GM03348 (cell line): ENCODE results near the gene GIMAP6.
"Not testable (repeated sequence)": the region's sequence is repeated elsewhere in the genome, so short reads cannot be mapped to it uniquely, and the experiment has no call there.

ENCODE experiments used
- DNase-seq: peaks from one replicate; pipeline ENCODE4 v3.0.0; 2012; ENCODE audit warnings: low spot score

The GIMAP6 gene

DNA sequence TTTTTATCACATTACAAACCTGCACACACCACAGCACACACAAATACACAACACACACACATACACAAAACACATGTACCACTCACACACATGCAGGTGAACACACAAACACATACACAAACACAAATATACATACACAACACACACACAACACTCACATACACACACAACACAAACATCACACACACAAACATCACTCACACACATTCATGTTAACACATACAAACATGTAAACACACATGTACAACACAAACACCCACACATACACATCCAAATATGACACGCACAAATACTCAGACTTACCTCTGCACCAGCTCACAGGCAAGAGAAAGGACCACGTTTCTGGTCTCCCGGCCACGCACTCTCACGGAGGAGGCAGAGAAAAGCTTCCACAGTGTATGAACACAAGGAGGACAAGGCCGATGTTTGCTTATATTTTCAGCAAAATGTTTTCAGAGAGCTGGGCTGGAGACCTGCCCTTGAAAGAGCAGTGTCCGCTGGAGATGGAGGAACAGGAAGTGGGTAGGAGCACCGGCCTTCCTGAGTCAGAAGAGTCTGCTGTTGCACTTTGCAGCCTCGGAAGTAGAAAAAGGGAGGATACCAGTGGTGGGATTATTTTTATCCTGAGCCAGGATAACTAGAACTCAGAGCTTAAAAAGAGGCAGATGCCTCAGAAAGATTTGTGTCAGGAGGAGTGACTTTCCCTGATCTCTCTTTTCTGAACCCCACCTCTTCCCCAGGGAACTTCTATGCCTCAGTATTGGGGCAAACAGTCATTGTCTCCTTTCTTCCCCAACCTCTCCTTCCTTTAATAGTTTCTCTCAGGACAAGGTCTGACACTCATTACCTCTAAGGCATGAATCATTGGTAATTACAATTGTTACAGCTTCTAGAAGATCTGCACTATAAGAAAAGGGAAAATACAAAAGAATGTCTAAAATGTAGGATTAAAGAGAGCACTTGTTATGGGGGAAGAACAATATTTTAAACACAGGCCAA is at the start of gene GIMAP6:
TSS of gene GIMAP6 (minus strand) at position 520 of the 999 bp plus-strand sequence. CDS start 2,243 bp downstream, outside the sequence.
- no peak for DNase-seq

DNA sequence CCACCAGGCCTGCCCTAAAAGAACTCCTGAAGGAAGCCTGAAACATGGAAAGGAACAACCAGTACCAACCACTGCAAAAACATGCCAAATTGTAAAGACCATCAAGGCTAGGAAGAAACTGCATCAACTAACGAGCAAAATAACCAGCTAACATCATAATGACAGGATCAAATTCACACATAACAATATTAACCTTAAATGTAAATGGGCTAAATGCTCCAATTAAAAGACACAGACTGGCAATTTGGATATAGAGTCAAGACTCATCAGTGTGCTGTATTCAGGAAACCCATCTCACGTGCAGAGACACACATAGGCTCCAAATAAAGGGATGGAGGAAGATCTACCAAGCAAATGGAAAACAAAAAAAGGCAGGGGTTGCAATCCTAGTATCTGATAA is 48.2 kb upstream of the GIMAP6 start:
- DNase-seq, result not testable (repeated sequence)

DNA sequence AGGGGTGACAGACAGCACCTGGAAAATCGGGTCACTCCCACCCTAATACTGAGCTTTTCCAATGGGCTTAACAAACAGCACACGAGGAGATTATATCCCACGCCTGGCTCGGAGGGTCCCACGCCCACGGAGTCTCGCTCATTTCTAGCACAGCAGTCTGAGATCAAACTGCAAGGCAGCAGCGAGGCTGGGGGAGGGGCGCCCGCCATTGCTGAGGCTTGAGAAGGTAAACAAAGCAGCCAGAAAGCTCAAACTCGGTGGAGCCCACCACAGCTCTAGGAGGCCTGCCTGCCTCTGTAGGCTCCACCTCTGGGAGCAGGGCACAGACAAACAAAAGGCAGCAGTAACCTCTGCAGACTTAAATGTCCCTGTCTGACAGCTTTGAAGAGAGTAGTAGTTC is 46.4 kb upstream of the GIMAP6 start:
- not testable (repeated sequence) for DNase-seq

DNA sequence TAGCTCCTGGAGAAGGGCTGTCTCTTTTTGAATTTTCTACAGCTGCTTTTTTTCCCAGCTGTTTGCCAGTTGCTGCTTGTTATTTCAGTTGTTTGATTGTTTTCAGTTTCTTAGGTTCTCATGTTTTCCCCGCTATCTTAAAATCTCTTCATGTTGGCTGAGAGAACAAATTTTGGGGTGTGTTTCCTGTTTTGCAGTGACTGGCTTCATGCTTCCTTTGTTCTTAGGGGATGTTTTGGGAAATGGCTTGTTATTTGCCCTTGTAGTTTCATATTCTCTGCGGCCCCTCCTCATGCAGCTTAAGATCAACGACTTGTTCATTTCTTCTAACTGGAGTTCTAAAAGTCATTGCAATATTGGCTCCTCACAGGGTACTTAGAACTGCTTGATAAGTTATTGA is 44.7 kb upstream of the GIMAP6 start:
- DNase-seq, result not testable (repeated sequence)

DNA sequence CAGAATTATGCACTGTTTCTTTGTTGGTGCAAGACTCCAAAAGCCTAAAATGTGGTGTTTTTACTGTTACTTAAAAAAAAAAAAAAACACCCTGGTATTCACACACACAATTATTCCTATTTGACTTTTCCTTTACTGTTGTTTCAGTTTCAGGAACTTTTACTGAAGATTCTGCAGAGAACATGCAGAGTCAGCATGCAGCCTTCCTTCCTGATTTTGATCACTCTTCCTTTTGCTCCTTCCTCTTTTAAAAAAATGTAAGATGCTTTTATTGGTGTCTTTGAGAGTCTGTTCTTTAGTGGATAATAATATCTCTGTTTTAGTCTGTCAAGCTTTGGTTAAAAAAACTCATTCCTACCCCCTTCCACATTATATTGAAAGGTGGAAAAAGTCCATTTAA is 44.1 kb upstream of the GIMAP6 start:
- not testable (repeated sequence) for DNase-seq

DNA sequence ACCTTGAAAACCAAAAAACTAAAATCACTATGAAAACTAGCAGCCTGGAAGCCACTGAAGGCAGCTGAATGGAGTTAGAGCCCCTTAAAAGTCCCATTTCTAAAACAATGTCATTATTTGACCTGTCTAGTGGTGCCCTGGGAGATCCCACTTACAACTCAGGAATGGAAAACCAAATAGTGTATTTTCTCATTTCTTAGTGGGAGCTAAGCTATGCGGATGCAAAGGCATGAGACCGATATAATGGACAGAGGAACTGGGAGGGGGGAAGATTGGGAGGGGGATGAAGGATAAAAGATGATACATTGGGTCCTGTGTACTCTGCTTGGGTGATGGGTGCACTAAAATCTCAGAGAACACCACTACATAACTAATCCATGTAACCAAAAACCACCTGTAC is 43.5 kb upstream of the GIMAP6 start:
- DNase-seq, result no peak

DNA sequence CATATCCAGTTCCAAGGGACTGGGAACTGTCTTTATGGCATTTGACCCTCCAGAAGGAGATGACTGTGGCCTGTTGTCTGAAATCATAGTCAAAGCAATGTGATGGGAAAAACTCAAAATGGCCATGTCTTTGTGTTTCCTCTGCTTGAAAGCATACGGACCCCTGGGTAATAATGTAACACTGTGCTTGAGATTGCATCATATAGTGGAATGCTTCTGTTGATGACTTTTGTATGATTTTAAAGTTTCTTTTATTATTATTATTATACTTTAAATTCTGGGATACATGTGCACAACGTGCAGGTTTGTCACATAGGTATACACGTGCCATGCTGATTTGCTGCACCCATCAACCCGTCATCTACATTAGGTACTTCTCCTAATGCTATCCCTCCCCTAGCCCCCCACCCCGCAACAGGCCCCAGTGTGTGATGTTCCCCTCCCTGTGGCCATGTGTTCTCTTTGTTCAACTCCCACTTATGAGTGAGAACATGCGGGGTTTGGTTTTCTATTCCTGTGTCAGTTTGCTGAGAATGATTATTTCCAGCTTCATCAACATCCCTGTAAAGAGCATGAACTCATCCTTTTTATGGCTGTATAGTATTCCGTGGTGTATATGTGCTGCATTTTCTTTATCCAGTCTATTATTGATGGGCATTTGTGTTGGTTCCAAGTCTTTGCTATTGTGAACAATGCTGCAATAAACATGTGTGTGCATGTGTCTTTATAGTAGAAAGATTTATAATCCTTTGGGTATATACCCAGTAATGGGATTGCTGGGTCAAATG is 39.8 kb upstream of the GIMAP6 start:
- DNase-seq, result not testable (repeated sequence)

DNA sequence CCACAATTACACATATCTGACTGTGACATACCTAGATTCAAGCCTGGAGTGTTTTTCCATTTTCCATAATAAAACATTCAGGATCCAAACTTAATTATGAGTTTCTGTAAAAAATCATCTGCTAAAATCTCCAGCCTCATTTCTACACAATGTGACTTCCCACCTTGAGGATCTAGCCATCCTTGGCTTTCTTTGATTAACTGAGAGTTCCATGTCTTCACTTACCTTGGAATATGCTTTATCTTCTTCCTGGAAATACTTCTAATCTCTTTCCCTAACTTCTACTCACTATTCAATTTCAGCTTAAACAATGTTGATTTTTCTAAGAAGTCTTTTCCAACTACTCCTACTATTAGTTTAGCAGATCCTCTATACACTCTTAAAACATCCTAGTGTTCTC is 36.8 kb upstream of the GIMAP6 start:
- no peak for DNase-seq

DNA sequence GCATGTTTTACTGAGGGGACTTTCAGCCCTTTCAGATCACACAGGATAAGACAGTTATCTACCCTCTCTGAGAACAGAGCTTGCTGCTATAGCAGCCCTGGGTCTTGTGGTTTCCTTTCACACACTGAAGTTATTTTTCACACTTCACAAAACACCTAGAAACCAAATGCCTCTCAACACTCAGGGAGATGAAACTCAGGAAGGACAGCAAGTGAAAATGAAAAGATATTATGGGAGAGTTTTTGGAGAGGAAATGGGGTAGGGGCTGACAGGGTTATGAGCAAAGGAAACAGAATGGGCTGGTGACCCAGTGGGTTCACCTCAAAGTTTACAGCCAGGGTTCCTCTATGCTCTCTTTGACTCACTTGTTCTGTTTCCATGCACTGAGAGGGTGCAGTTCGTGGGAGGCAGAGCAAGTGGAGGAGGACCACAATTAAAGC is 36.3 kb upstream of the GIMAP6 start:
- DNase-seq, result no peak

DNA sequence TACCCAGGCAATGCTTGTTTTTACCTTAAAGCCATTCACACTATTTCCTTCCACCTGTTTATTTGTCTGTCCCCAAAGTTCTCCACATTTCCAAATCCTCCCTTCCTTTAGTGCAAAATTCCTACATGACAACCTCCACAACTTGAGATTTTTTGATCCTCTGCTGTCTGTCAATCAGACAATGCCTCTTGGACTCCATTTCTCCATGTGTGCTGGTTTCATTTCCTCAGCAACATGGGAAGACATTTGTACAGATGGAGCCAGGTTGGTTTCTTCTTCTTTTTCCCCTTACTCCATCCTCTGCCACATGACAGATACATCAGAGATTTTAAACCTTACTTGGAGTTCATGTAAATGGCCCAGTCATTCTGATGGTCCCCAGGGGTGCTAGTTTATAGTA is 34.2 kb upstream of the GIMAP6 start:
- no peak for DNase-seq

DNA sequence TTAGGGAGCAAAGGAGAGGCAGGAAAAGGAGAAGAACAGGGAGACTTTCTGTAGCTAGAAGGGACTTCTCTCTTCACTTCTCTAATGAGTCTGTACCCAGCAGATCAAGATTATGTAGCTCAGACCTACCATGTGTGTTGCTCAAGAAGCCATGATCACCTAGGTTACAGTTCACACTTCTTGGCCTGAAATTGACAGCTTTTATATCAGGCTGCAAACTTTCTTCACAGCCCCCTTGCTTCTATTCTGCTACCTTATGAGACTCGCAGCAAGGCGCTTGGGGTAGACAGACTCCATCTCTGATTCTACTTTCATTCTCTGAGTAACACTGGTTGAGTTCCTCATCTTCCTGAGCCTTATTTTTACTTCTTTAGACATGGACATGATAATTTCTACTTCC is 33.7 kb upstream of the GIMAP6 start:
- DNase-seq, result no peak

DNA sequence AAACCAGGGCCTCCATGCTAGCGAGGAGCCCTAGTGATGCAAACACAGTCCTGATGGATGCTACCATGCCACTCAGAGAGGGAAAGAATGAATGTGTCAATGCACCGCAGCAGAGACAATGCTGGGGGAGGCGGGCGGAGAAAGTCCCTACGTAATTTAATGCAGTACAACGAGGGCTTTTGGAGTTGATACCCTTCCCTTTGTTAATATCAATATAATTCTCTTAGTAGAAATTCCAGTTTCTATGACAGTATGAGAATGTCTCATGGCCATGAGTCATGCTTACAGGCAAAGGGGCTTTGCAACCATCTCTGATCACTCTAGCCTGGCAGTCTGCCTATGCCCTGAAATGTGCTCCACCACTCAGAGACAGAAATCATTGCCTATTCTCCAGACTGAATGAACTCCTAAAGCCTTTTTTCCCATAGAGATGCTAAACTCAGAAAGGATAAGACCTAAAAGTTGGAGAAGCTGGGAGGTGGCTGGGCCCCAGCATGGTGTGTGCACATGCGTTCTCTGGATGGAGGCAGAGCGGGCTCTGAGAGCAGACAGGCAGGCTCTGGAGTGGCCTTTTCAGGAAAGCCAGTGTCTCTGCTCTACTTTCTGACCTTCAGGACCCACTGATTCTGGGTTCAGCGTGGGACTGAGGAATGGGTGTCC is 33.0 kb upstream of the GIMAP6 start:
- DNase-seq, result no peak

DNA sequence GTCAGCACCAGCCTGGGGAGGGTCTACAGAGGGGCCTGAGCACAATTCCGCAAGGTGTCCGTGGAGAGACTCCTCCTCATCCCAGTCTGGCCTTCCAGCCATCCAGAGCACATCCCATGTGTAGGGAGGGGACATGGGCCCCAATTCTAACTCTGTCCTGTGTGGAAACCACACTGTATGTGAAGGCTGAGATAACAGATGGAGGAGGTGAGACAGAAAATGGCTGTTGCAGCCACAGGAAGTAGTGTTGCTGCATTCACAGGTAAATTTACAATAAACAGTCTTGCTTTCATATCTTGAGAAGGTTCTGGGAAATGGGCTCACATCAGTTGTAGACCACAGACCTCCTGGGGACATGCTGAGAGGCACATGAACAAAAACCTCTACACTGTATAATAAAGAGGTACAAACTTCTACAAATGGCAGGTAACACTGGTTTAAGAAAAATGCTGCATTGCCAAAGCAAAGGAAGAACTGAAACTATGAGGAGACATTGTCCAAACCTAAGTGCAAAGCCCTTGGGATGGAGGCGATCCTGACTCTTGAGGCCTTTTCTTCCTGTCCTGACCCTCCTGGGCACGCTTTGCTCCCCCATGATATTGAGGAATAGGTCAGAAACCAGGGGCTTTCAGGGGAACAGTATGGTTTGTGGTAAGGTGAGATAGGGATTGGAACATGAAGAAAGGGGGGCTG is 31.8 kb upstream of the GIMAP6 start:
- no peak for DNase-seq

DNA sequence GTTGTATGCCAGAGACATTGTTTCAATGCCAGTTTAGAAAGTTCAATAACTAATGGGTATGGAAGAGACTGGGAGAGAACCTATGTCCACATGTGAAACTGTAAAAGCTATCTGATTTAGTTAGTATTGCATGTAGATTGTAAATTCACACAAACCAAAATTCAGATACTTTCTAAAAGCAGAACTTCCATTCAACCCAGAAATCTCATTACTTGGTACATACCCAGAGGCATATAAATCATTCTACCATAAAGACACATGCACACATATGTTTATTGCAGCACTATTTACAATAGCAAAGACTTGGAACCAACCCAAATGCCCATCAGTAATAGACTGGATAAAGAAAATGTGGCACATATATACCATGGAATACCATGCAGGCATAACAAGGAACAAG is 30.6 kb upstream of the GIMAP6 start:
- DNase-seq, result not testable (repeated sequence)

DNA sequence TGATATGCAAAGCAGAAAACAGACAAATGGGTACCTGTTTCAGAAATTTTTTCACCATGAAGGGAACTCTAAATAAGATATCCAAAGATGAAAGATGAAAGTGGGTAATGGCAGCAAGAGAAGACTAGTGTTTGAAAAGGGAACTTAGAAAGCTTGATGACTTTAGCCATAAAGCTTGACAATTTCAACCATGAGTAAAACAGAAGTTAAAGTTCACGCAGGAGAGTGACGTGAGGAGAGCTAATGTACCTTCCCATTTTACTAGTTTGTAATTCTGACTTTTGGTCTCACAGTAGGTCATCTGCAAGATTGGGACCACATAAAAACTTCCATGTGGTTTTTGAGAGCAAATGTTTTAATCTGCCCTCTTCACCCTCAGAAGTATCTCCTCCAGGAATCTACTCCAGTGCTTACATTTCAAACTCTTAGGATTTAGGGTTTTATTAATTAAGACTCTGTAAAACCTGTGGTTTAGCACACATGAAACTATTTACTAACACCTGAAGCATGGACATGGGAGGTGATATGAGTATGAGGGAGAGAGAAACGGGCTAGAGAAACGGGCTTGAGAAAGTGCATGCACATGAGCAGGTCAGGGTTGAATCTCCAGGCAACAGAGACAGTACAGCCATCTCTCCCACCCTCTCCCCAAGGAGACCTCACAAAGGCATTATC is 28.9 kb upstream of the GIMAP6 start:
- DNase-seq, result no peak

DNA sequence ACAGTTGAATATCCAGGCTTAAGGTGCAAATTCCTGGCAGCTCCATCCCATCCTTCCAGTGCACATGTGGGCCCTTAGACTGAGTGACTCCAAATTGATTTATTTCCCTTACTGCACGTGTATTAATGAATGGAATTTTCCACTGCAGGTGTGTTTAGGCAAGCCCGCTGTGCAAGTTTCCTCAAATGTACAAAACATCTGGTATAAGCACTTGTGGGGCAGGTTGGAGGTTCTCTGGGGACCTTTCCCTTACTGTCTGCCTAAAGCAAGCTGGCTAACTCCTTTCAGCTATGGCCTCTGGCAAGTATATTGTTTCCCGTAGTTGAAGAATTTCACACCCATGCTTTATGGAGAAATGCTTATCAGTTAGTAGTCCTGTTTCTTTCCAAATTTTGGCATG is 25.3 kb upstream of the GIMAP6 start:
- no peak for DNase-seq

DNA sequence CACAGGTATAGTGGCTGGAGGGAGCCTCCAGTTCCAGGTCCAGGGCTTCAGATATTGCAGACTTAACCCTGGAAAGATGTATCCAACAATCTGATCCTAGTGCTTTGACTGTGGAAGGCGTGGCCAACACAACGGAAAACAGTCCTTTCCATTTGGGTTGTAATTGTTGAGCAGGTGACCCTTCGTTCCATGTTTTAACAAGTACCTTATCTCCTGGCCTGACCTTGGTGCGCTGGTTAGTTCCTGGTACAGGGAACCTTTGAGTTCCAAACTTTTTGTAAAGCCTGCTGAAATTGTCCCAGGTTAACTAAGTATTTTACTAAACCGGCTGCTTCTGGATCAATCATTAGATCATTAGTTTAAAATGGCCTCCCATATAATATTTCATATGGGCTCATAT is 23.9 kb upstream of the GIMAP6 start:
- DNase-seq, result no peak

DNA sequence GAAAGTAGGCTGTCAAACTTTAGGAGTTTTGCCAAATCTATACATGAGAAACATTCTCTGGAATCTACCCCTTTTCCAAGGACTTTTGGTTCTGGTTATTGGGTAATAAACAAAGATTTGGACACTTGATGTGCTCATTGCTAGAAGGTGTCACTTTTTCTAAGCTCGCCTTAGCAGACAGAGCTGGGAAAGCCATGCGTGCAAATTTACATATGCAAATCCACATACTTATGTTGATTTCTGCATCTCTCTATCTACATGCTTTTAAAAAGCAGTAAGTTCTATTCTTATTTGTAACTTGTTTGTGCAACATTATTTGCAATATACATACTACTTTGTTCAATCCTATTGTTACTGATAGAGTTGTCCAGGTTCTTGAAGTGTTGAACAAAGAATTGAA is 22.5 kb upstream of the GIMAP6 start:
- no peak for DNase-seq

DNA sequence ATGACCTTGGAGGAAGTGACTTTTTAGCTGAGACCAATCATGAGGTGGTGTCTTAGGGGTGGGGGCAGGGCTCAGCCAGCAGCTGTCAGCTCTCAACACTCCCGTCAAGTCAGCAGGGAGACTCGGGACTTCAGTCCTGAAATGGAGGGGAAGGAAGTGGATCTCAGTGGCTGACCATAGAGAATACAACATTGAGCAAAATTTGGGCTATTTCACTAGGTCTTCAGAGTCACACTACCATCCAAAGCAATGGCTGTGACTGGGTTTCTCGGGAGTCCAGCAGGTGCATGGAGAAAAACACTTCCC is 16.8 kb upstream of the GIMAP6 start:
- DNase-seq, result no peak

DNA sequence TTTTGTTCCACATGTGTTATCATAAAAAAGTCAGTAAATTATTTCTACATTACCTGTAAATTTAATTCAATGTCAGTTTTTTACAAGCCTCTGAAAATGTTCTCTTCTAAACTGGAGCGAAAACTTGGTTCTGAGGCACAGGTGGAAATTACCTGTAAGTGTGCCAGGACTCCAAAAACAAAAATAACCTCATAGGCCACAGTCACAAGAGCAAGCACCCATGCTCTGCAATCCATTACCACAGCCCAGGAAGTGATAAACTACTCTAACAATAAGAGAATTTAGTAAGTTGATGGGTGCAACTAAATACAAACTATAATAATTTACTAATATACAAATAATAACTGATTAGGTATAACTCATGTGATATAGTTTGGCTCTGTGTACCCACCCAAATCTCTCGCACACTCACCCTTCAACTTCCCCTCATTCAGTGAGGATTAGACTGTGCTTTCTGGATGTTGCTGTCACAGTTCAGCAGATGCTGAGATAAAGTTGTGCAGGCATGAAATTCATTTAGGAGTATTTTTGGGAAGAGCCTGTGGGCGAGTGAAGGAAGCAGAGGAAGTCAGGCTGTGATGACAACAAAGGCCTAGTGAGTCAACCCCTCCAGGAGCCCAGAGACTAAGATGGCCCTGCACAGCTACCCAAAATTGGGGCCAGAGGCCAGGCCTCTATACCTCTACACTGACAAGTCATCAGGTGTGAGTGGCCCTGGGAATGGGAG is 16.3 kb upstream of the GIMAP6 start:
- no peak for DNase-seq
